Activated CD4-positive, alpha-beta memory T cell treated with anti-CD3 and anti-CD28 coated beads for 36 hours (primary cell): Measurements from ENCODE around the gene ZNF341. TPM values are rescaled to one million over a fixed set of nuclear protein-coding genes. Genes with fewer than 3 reads are reported as not detected.

Experiments used
- CTCF ChIA-PET: fragments of 350-600 bp; sonication (Branson Sonifier 250); formaldehyde crosslinking; loops from one replicate; lab custom pipeline; 2021; ENCODE audit warnings: antibody characterized with exemption, inconsistent platforms; lab: Charles Lee
- POLR2A ChIA-PET: fragments of 350-600 bp; sonication (Branson Sonifier 250); formaldehyde crosslinking; loops from one replicate; lab custom pipeline; 2021; ENCODE audit warnings: antibody characterized with exemption; lab: Charles Lee
- DNase-seq: peaks from one replicate; pipeline ENCODE4 v3.0.0-alpha.2; 2020
- H3K27ac Mint-ChIP-seq: one replicate; pipeline ENCODE4 v1.8.0; 2021; ENCODE audit warnings: mixed read lengths
- H3K27me3 Mint-ChIP-seq: one replicate; pipeline ENCODE4 v1.8.0; 2021; ENCODE audit warnings: mixed read lengths
- H3K36me3 Mint-ChIP-seq: one replicate; pipeline ENCODE4 v1.8.0; 2021; ENCODE audit warnings: mixed read lengths
- H3K4me1 Mint-ChIP-seq: one replicate; pipeline ENCODE4 v1.8.0; 2021; ENCODE audit warnings: low read depth, mixed read lengths
- H3K4me3 Mint-ChIP-seq: one replicate; pipeline ENCODE4 v1.8.0; 2021; ENCODE audit warnings: mild to moderate bottlenecking, mixed read lengths
- H3K9me3 Mint-ChIP-seq: one replicate; pipeline ENCODE4 v1.8.0; 2021; ENCODE audit warnings: mixed read lengths
- intact Hi-C: fragments of 100-400 bp; cut with micrococcal nuclease; formaldehyde crosslinking; loops from one replicate; pipeline ENCODE4 v1.15.1; 2023
- total RNA-seq, 2 experiments: library from RNA; stranded (reverse); gene quantifications; one replicate each; pipeline ENCODE4 v1.2.3, GENCODE V29; 2021

The ZNF341 gene
- total RNA-seq, 2 experiments from 2014 or later, result 5.9 TPM

- Mint-ChIP-seq H3K36me3 (peaks cover 11% of the 10 kb centered on the region), H3K4me1 (peaks cover 19% of the 10 kb centered on the region), H3K9me3 (peaks cover 9% of the 10 kb centered on the region), H3K27me3 (no peaks in the 10 kb centered on the region), H3K4me3 (peak overlapping the region; percentile 75), H3K27ac (peak overlapping the region; percentile 33)
- ChIA-PET CTCF (interaction anchor here (1.0 to 2.5 kb wide), 11 partner anchors 10 to 289 kb away, joined by 3 to 24 read pairs (median 4); partner anchors contain the start of genes ACTL10, CBFA2T2, CHMP4B and PXMP4), POLR2A (interaction anchor here (0.8 to 2.0 kb wide), 6 partner anchors 13 to 277 kb away, joined by 3 to 24 read pairs (median 4); partner anchors contain the start of genes ACTL10, CBFA2T2 and PXMP4)
- intact Hi-C loops, result loop anchor here (1.0 to 5.0 kb wide), 5 partner anchors 12 to 290 kb away; partner anchors contain the start of genes E2F1, PXMP4, RALY and SNTA1
- peak; percentile 85 for DNase-seq
These were observed 572 bp downstream of the ZNF341 start for GRCh38 chr20:33732166-33732970.

- intact Hi-C loops, result loop anchor here (2.0 to 5.0 kb wide), 4 partner anchors 47 to 292 kb away; partner anchors contain the start of genes E2F1, RALY and SNTA1
- ChIA-PET CTCF (interaction anchor here (1.1 to 2.5 kb wide), 4 partner anchors 8 to 70 kb away, joined by 3 to 24 read pairs (median 4); partner anchors contain the start of gene ACTL10), POLR2A (interaction anchor here (0.5 to 2.0 kb wide), 2 partner anchors 11 to 14 kb away, joined by 3 to 24 read pairs; partner anchors contain the start of gene PXMP4)
- Mint-ChIP-seq H3K9me3 (peaks cover 12% of the 10 kb centered on the region), H3K4me3 (peak overlapping the region; percentile 75), H3K27ac (no peak overlapping the region), H3K4me1 (peaks cover 19% of the 10 kb centered on the region), H3K36me3 (peaks cover 14% of the 10 kb centered on the region), H3K27me3 (no peaks in the 10 kb centered on the region)
- DNase-seq, result no peak
These were observed 2.1 kb downstream of the ZNF341 start for GRCh38 chr20:33733654-33734576.

GRCh38 chr20:33736962-33737361 is 5.2 kb downstream of the ZNF341 start:
- H3K27me3 Mint-ChIP-seq, result no peaks in the 10 kb centered on the region
- DNase-seq, result no peak
- no peak overlapping the region for H3K27ac Mint-ChIP-seq
- H3K36me3 Mint-ChIP-seq, result peaks cover 19% of the 10 kb centered on the region
- CTCF ChIA-PET, result no interaction called here
- intact Hi-C loops, result no loop called here
- POLR2A ChIA-PET, result no interaction called here
- H3K4me1 Mint-ChIP-seq, result peaks cover 11% of the 10 kb centered on the region
- H3K9me3 Mint-ChIP-seq, result peaks cover 12% of the 10 kb centered on the region
- no peak overlapping the region for H3K4me3 Mint-ChIP-seq

- Mint-ChIP-seq H3K4me1 (no peaks in the 10 kb centered on the region), H3K27me3 (no peaks in the 10 kb centered on the region), H3K27ac (no peak overlapping the region), H3K36me3 (peaks cover 19% of the 10 kb centered on the region), H3K4me3 (no peak overlapping the region), H3K9me3 (peaks cover 12% of the 10 kb centered on the region)
- no peak for DNase-seq
- CTCF ChIA-PET, result no interaction called here
- intact Hi-C loops, result no loop called here
- POLR2A ChIA-PET, result no interaction called here
These were observed 7.7 kb downstream of the ZNF341 start for GRCh38 chr20:33739493-33739892.

GRCh38 chr20:33740189-33740588 is 8.4 kb downstream of the ZNF341 start:
- intact Hi-C loops, result no loop called here
- no peak overlapping the region for H3K4me3 Mint-ChIP-seq
- POLR2A ChIA-PET, result no interaction called here
- no peaks in the 10 kb centered on the region for H3K27me3 Mint-ChIP-seq
- no peak for DNase-seq
- CTCF ChIA-PET, result no interaction called here
- peaks cover 12% of the 10 kb centered on the region for H3K9me3 Mint-ChIP-seq
- H3K36me3 Mint-ChIP-seq, result peaks cover 20% of the 10 kb centered on the region
- H3K4me1 Mint-ChIP-seq, result no peaks in the 10 kb centered on the region
- H3K27ac Mint-ChIP-seq, result no peak overlapping the region

- H3K4me1 Mint-ChIP-seq, result no peaks in the 10 kb centered on the region
- H3K27me3 Mint-ChIP-seq, result no peaks in the 10 kb centered on the region
- intact Hi-C loops, result no loop called here
- CTCF ChIA-PET, result no interaction called here
- H3K36me3 Mint-ChIP-seq, result peaks cover 18% of the 10 kb centered on the region
- no peak overlapping the region for H3K4me3 Mint-ChIP-seq
- H3K27ac Mint-ChIP-seq, result no peak overlapping the region
- DNase-seq, result no peak
- no peaks in the 10 kb centered on the region for H3K9me3 Mint-ChIP-seq
- POLR2A ChIA-PET, result no interaction called here
These were observed 12.4 kb downstream of the ZNF341 start for GRCh38 chr20:33744181-33744580.

GRCh38 chr20:33744773-33745385 is 13.1 kb downstream of the ZNF341 start:
- no peaks in the 10 kb centered on the region for H3K27me3 Mint-ChIP-seq

GRCh38 chr20:33746325-33746998 is 14.7 kb downstream of the ZNF341 start:
- Mint-ChIP-seq H3K4me3 (no peak overlapping the region), H3K36me3 (peaks cover 18% of the 10 kb centered on the region), H3K27ac (no peak overlapping the region), H3K9me3 (no peaks in the 10 kb centered on the region), H3K4me1 (no peaks in the 10 kb centered on the region), H3K27me3 (no peaks in the 10 kb centered on the region)
- POLR2A ChIA-PET, result no interaction called here
- intact Hi-C loops, result no loop called here
- no peak for DNase-seq
- CTCF ChIA-PET, result no interaction called here

More at GRCh38 chr20:33744773-33745385, 13.1 kb downstream of the ZNF341 start:
- ChIA-PET CTCF (no interaction called here), POLR2A (no interaction called here)
- H3K4me1 Mint-ChIP-seq, result no peaks in the 10 kb centered on the region
- no peak overlapping the region for H3K4me3 Mint-ChIP-seq
- intact Hi-C loops, result no loop called here
- peaks cover 18% of the 10 kb centered on the region for H3K36me3 Mint-ChIP-seq
- H3K9me3 Mint-ChIP-seq, result no peaks in the 10 kb centered on the region
- DNase-seq, result no peak
- H3K27ac Mint-ChIP-seq, result no peak overlapping the region

GRCh38 chr20:33751775-33752174 is 20.0 kb downstream of the ZNF341 start:
- Mint-ChIP-seq H3K36me3 (peaks cover 24% of the 10 kb centered on the region), H3K4me1 (no peaks in the 10 kb centered on the region), H3K4me3 (no peak overlapping the region), H3K27me3 (no peaks in the 10 kb centered on the region), H3K9me3 (no peaks in the 10 kb centered on the region), H3K27ac (no peak overlapping the region)
- ChIA-PET POLR2A (no interaction called here), CTCF (interaction anchor here (0.8 kb wide), 1 partner anchor 41 kb away, joined by 3 read pairs; no protein-coding TSS in a partner anchor)
- no peak for DNase-seq
- intact Hi-C loops, result no loop called here

GRCh38 chr20:33753143-33753542 is 21.3 kb downstream of the ZNF341 start:
- H3K27me3 Mint-ChIP-seq, result no peaks in the 10 kb centered on the region
- peaks cover 5% of the 10 kb centered on the region for H3K9me3 Mint-ChIP-seq
- ChIA-PET POLR2A (no interaction called here), CTCF (no interaction called here)
- no peak for DNase-seq
- H3K4me3 Mint-ChIP-seq, result no peak overlapping the region
- H3K27ac Mint-ChIP-seq, result no peak overlapping the region
- no peaks in the 10 kb centered on the region for H3K4me1 Mint-ChIP-seq
- intact Hi-C loops, result no loop called here
- H3K36me3 Mint-ChIP-seq, result peaks cover 33% of the 10 kb centered on the region

- peaks cover 38% of the 10 kb centered on the region for H3K36me3 Mint-ChIP-seq
- H3K4me1 Mint-ChIP-seq, result no peaks in the 10 kb centered on the region
- H3K4me3 Mint-ChIP-seq, result no peak overlapping the region
- no peaks in the 10 kb centered on the region for H3K27me3 Mint-ChIP-seq
- peaks cover 5% of the 10 kb centered on the region for H3K9me3 Mint-ChIP-seq
- no peak overlapping the region for H3K27ac Mint-ChIP-seq
- DNase-seq, result no peak
- ChIA-PET POLR2A (no interaction called here), CTCF (no interaction called here)
- intact Hi-C loops, result no loop called here
These were observed 22.0 kb downstream of the ZNF341 start for GRCh38 chr20:33753763-33754162.
